Prostate gland (tissue), 2 donors: ENCODE measurements around the gene TAS2R20.

Experiments used
- CTCF ChIP-seq, 4 experiments: fragments of 200-600 bp in 2 of 4; fragments of 450-650 bp in 2 of 4; sonication (generic) in 2 of 4; IDR thresholded peaks; 1 replicate in 3 of 4; 2 replicates in 1 of 4; pipeline ENCODE4 v1.5.1; 2016 to 2019; ENCODE audit warnings: antibody characterized with exemption in 4 of 4, mild to moderate bottlenecking in 2 of 4, moderate library complexity in 2 of 4
- POLR2A ChIP-seq: fragments of 450-650 bp; IDR thresholded peaks from one replicate; pipeline ENCODE4 v1.6.1; 2016; ENCODE audit warnings: antibody characterized with exemption, mild to moderate bottlenecking

GRCh38 chr12:10957741-10958140 lies 40.4 kb downstream of the TAS2R20 start:
- TF ChIP-seq CTCF (IDR thresholded peaks at IDR 0.05) (no peak), POLR2A (no peak)
